HG03066 (cell line): ENCODE data around the gene FMN2.
"Not testable (repeated sequence)": the region's sequence is repeated elsewhere in the genome, so short reads cannot be mapped to it uniquely, and the experiment has no call there.

ENCODE experiments used
- ATAC-seq: cut with Tn5 transposase; IDR thresholded peaks from one replicate; pipeline ENCODE4 v1.9.1; 2021; ENCODE audit warnings: low read depth; ENCODE audit not compliant: unreplicated experiment

FMN2 gene

GRCh38 chr1:240295811-240296210 lies 204.1 kb downstream of the FMN2 start:
- ATAC-seq, result no peak

- ATAC-seq, result no peak
These were observed 212.8 kb downstream of the FMN2 start for GRCh38 chr1:240304466-240304865.

- no peak for ATAC-seq
These were observed 215.0 kb downstream of the FMN2 start for GRCh38 chr1:240306673-240307072.

GRCh38 chr1:240308096-240308495 lies 216.4 kb downstream of the FMN2 start:
- no peak for ATAC-seq

- no peak for ATAC-seq
These were observed 218.1 kb downstream of the FMN2 start for GRCh38 chr1:240309769-240310168.

- ATAC-seq, result no peak
These were observed 218.7 kb downstream of the FMN2 start for GRCh38 chr1:240310226-240310925.

GRCh38 chr1:240312872-240313271 lies 221.2 kb downstream of the FMN2 start:
- ATAC-seq, result no peak

- no peak for ATAC-seq
These were observed 223.4 kb downstream of the FMN2 start for GRCh38 chr1:240314845-240315801.

- no peak for ATAC-seq
These were observed 228.3 kb downstream of the FMN2 start for GRCh38 chr1:240319998-240320397.

GRCh38 chr1:240320659-240321058 lies 229.0 kb downstream of the FMN2 start:
- ATAC-seq, result no peak

- no peak for ATAC-seq
These were observed 231.3 kb downstream of the FMN2 start for GRCh38 chr1:240322943-240323342.

- ATAC-seq, result not testable (repeated sequence)
These were observed 236.7 kb downstream of the FMN2 start for GRCh38 chr1:240328382-240328781.

GRCh38 chr1:240329443-240329842 lies 237.8 kb downstream of the FMN2 start:
- no peak for ATAC-seq

GRCh38 chr1:240332672-240333071 lies 241.0 kb downstream of the FMN2 start:
- ATAC-seq, result no peak

GRCh38 chr1:240337781-240338180 lies 246.1 kb downstream of the FMN2 start:
- ATAC-seq, result no peak

GRCh38 chr1:240338837-240339236 lies 247.2 kb downstream of the FMN2 start:
- ATAC-seq, result no peak

GRCh38 chr1:240341365-240342250 lies 249.9 kb downstream of the FMN2 start:
- ATAC-seq, result no peak

GRCh38 chr1:240342251-240342625 lies 250.6 kb downstream of the FMN2 start:
- no peak for ATAC-seq

- ATAC-seq, result no peak
These were observed 251.4 kb downstream of the FMN2 start for GRCh38 chr1:240343045-240343444.

- no peak for ATAC-seq
These were observed 252.3 kb downstream of the FMN2 start for GRCh38 chr1:240343966-240344365.

- ATAC-seq, result no peak
These were observed 253.2 kb downstream of the FMN2 start for GRCh38 chr1:240344918-240345317.
